Adipocyte (in vitro differentiated cells): ENCODE measurements around the gene PLXNA2.

Source experiments
- DNase-seq: peaks from one replicate; pipeline ENCODE4 v3.0.0-alpha.2; 2015; ENCODE audit warnings: low read depth
- H3K27me3 ChIP-seq: replicated peaks from 2 replicates; pipeline ENCODE4 v1.7.0; 2013; ENCODE audit warnings: mild to moderate bottlenecking, low read length, moderate library complexity; ENCODE audit not compliant: control insufficient read depth, insufficient read depth
- H3K36me3 ChIP-seq: 2 replicates; pipeline ENCODE4 v1.7.0; 2013; ENCODE audit warnings: low read length, mild to moderate bottlenecking, moderate library complexity; ENCODE audit not compliant: control insufficient read depth, insufficient read depth, severe bottlenecking
- H3K4me1 ChIP-seq: 2 replicates; pipeline ENCODE4 v1.7.0; 2013; ENCODE audit warnings: mild to moderate bottlenecking, low read length, moderate library complexity; ENCODE audit not compliant: control insufficient read depth, insufficient read depth
- H3K4me3 ChIP-seq: 2 replicates; pipeline ENCODE4 v1.7.0; 2013; ENCODE audit warnings: mild to moderate bottlenecking, low read length, moderate library complexity
- H3K9ac ChIP-seq: 2 replicates; pipeline ENCODE4 v1.7.0; 2013; ENCODE audit warnings: mild to moderate bottlenecking, low read length, moderate library complexity
- H3K9me3 ChIP-seq: 2 replicates; pipeline ENCODE4 v1.7.0; 2013; ENCODE audit warnings: mild to moderate bottlenecking, low read length, moderate library complexity; ENCODE audit not compliant: control insufficient read depth

The PLXNA2 gene

DNA sequence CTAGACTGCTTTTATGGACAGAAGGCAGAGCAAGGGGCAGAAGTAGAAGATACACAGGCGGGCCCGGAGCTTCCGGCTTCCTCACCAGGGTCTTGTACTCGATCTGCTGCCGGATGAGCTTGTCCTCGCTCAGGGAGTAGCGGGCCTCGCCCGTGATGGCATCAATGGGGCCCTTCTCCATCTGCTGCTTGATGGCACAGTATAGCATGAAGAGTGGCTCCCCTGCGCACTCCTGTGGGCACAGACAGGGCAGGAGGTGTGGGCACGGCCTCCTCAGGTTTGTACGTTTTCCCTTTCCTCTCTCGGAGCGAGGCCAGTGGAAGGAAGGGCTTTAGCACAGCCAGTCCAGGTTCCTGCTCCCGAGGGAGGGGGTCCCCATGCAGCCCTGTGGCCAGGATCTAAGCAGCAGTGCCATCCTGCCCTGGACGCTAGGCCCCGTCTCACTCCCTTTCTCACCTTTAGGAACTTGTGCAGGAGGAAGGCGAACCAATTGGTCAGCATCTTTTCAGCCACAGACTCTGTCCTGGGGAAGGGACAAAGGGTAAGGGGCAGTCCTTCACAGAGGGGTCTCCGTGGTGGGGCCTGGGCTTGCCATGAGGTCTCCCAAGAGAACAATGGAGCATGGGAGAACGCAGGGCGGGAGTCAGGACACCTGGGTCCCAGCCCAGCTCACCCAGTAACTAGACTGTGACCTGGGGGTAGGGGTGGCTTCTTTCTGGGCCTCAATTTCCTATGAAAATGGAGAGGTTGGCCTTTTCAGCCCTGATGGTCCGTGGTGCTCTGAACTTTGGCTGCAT is 204.4 kb downstream of the PLXNA2 start:
- Histone ChIP-seq H3K9me3 (no peaks in the 10 kb centered on the region), H3K4me1 (no peaks in the 10 kb centered on the region), H3K27me3 (no peaks in the 10 kb centered on the region), H3K9ac (no peak overlapping the region), H3K4me3 (no peak overlapping the region), H3K36me3 (peaks cover 26% of the 10 kb centered on the region)
- DNase-seq: no peak

GRCh38 chr1:208038303-208038702 is 205.9 kb downstream of the PLXNA2 start:
- H3K9ac ChIP-seq: no peak overlapping the region
- DNase-seq: no peak
- H3K9me3 ChIP-seq: no peaks in the 10 kb centered on the region
- H3K4me1 ChIP-seq: no peaks in the 10 kb centered on the region
- peaks cover 15% of the 10 kb centered on the region for H3K36me3 ChIP-seq
- no peaks in the 10 kb centered on the region for H3K27me3 ChIP-seq
- H3K4me3 ChIP-seq: no peak overlapping the region

DNA sequence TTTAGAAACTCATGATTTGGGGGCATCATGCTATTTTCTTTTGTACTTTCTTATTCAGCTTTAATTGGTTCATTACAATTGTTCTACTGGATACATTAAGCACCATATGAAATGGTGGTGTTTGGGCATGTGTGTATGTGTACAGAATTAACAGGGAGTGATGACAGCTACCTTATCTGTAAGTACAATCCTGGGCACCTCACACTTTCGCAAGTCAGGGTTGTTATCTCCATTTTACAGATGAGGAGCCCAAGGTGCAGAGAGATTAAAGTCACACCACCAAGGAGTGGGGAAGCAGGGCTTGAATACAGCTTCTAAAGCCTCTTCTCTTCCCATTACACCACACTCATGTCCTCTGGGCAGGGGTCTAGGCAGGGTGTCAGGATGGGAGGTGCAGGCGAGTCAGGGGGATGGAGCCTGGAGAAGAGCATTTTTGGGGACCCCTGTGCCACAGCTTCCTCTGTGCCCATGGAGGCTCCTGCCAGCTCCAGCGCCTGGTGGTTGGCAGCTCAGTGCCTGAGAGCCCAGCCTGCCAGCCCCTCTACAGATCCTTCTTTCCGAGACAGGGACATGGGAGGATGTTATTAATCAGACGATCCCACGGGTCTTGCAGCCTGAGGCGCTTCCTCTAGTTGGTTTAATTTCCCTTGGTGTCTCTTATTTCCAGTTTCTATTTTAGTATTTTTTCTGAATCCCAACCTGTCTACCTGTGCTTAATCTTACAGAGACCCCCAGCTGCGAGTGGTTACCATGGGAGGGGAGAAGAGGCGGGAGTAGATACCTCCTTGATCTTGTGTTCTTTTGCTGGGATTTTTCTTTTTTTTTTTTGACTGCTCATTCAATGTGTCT is 207.0 kb downstream of the PLXNA2 start:
- Histone ChIP-seq H3K4me1 (no peaks in the 10 kb centered on the region), H3K36me3 (peaks cover 17% of the 10 kb centered on the region), H3K9me3 (no peaks in the 10 kb centered on the region), H3K27me3 (no peaks in the 10 kb centered on the region), H3K4me3 (no peak overlapping the region), H3K9ac (no peak overlapping the region)
- DNase-seq: no peak

DNA sequence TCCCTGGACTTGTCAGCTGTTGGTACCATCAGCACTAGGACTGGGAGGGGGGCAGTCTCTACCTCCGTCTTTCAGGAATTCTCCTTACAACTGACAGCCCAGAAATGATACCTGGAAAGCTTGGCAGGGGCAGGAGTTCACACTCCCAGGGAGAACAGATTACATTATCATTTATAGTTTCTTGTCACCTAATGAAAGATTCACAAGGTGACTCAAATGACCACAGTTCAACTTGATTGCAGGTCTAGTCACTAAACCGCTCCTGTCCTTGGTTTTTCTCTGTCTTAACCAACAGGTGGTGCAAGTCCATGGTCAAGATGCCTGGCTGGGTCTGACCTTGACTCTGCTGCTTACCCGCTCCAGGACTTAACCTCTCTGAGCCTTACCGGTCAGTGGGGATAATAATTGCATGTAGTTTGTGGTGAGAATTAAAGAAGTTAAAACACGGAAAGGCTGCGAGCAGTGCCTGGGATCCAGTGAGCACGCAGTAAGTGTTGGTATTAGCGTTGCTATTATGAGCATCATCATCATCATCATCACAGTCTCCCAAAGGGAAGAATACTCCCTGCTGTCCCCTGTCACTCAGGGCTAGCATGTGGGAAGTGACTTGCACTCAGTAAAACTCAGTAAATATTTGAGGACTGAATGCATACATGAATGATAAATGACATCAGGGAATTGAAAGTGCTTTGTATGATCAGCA is 207.9 kb downstream of the PLXNA2 start:
- H3K9me3 ChIP-seq: no peaks in the 10 kb centered on the region
- H3K36me3 ChIP-seq: peaks cover 10% of the 10 kb centered on the region
- H3K4me1 ChIP-seq: no peaks in the 10 kb centered on the region
- no peaks in the 10 kb centered on the region for H3K27me3 ChIP-seq
- H3K4me3 ChIP-seq: no peak overlapping the region
- H3K9ac ChIP-seq: no peak overlapping the region
- DNase-seq: no peak

DNA sequence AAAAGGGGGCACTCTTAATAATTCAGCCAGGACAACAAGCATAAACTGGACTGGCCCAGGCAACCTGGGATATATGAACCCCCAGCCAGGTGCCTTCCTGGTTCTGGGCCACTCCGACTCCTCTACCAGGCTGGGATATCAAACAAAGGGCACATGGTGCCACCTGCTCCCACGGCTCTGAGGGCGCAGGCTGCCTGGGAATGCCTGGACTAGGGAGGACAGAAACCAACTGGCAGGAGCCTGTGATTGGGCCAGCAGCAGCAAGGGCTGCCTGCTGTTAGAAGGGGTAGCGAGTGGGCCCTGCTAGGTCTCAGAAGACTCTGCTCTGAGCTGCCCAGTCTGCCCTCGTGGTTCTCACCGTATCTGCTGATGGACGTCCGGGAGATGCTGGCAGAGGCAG is 210.0 kb downstream of the PLXNA2 start:
- H3K27me3 ChIP-seq: no peaks in the 10 kb centered on the region
- H3K9ac ChIP-seq: no peak overlapping the region
- no peaks in the 10 kb centered on the region for H3K9me3 ChIP-seq
- no peak for DNase-seq
- no peak overlapping the region for H3K4me3 ChIP-seq
- peaks cover 17% of the 10 kb centered on the region for H3K4me1 ChIP-seq
- peaks cover 9% of the 10 kb centered on the region for H3K36me3 ChIP-seq

- Histone ChIP-seq H3K9me3 (no peaks in the 10 kb centered on the region), H3K4me1 (peaks cover 17% of the 10 kb centered on the region), H3K9ac (no peak overlapping the region), H3K36me3 (peaks cover 8% of the 10 kb centered on the region), H3K27me3 (no peaks in the 10 kb centered on the region), H3K4me3 (no peak overlapping the region)
- no peak for DNase-seq
These were observed 210.9 kb downstream of the PLXNA2 start for GRCh38 chr1:208033236-208033635.

DNA sequence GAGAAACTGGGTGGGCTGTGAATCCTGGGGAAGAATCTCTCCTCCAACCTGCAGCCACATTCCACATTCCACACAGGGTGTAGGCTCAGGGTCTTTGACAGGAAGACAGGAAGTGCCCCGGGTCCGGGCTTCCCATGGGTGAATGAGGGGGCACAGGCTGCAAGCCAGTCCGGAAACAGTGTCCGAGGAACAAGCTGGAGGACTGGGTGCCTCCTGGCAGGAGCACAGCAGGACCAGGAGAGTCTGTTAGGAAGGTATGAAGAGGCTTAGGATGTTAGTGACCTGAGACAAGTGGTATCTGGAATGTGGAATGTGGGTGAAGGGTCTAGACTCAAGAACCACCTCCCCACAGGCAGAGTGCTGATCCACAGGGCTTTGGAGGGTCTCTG is 212.3 kb downstream of the PLXNA2 start:
- Histone ChIP-seq H3K4me1 (peaks cover 17% of the 10 kb centered on the region), H3K36me3 (peaks cover 7% of the 10 kb centered on the region), H3K9ac (no peak overlapping the region), H3K27me3 (no peaks in the 10 kb centered on the region), H3K9me3 (no peaks in the 10 kb centered on the region), H3K4me3 (no peak overlapping the region)
- DNase-seq: no peak

DNA sequence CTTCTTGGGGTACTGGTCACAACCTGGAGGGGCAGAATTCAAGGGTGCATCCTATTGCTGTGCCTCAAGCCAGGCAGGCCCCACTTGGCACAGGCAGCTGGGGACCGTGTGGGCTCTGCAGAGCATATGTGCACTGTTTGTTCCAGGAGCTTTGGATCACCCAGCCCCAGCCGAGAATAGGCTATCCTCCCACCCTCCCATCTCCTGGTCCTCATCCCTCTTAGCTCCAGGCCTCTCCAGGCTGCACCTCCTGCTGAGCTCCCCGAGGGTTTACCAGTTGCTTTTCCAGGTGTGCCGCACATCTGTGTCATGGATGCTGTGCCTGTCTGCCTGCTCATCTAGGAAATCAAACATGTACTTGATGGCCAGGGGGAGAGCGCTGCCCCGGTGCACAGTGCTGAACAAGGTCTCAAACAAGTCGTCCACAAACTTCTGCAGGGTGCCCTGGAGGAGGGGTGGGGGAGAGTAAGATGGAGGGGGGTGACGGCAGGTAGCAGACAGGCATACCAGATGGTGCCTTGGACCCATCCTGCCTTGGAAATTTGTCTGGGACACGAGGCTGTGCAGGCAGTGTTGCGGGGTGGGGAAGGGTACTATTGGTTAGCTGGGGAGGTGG is 212.8 kb downstream of the PLXNA2 start:
- no peak overlapping the region for H3K9ac ChIP-seq
- H3K4me1 ChIP-seq: peaks cover 17% of the 10 kb centered on the region
- peaks cover 7% of the 10 kb centered on the region for H3K36me3 ChIP-seq
- H3K4me3 ChIP-seq: no peak overlapping the region
- no peak for DNase-seq
- H3K9me3 ChIP-seq: no peaks in the 10 kb centered on the region
- H3K27me3 ChIP-seq: no peaks in the 10 kb centered on the region

- H3K27me3 ChIP-seq: peaks cover 3% of the 10 kb centered on the region
- no peak overlapping the region for H3K4me3 ChIP-seq
- peak; percentile 45 for DNase-seq
- no peak overlapping the region for H3K9ac ChIP-seq
- no peaks in the 10 kb centered on the region for H3K9me3 ChIP-seq
- peaks cover 7% of the 10 kb centered on the region for H3K36me3 ChIP-seq
- H3K4me1 ChIP-seq: peaks cover 17% of the 10 kb centered on the region
These were observed 213.7 kb downstream of the PLXNA2 start for GRCh38 chr1:208030288-208031091.

DNA sequence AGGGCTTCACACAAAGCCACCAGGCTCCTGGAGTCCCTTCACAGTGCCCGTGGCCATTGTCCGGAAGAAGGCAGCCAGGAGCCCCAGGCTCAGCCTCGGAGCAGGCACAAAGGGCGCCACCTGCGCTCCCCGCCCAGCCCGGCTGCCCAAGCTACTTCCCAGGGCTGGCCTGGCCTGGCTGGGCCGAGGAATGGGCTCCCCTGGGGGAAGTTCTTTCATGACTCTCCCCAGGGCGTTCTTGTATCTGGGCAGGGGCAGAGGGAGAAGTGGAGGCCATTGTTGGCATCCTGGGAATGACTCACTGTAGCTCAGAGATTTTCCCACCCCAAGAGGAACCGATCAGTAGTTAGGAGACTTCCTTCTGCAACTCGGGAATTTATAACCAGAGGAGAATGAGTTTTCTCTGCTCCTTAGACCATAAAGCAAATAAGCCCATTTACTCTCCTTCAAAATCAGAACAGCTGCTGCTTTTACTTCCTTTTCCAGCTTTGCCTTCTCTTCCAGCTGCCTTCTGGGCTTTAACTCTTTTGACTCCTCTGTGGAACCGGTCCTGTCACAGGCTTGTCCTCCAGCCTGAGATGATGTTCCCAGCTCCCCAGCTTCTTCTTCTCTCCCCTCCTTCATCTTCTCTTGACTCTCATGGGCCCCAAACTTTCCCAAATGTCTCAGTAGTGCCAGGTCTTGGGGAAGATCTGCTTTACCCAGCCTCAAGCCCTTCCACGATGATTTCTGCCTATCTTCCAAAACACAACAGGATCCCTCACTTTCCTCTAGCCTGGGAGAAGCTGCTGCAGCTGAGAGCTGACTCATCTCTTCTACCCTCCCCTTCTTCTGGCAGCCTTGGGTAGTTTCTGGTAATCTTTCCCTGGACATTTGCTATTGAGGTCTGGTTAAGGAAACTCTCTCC is 214.6 kb downstream of the PLXNA2 start:
- peaks cover 17% of the 10 kb centered on the region for H3K4me1 ChIP-seq
- DNase-seq: peak; percentile 75

More for the DNA sequence above, 214.6 kb downstream of the PLXNA2 start:
- peaks cover 6% of the 10 kb centered on the region for H3K27me3 ChIP-seq
- H3K9me3 ChIP-seq: no peaks in the 10 kb centered on the region
- H3K9ac ChIP-seq: peak overlapping the region; percentile 54
- peaks cover 7% of the 10 kb centered on the region for H3K36me3 ChIP-seq
- H3K4me3 ChIP-seq: peak overlapping the region; percentile 28
